LNCAP (cell line): ENCODE measurements around the gene RAB7B.

ENCODE experiments used
- CTCF ChIP-seq: fragments of 450-650 bp; IDR thresholded peaks from 2 replicates; pipeline ENCODE4 v1.5.1; 2017; ENCODE audit warnings: mild to moderate bottlenecking

The RAB7B gene

GRCh38 chr1:206006946-206007345 lies 3.8 kb upstream of the RAB7B start:
- TF ChIP-seq CTCF = no peak

- no peak for TF ChIP-seq CTCF
These were observed 2.6 kb upstream of the RAB7B start for GRCh38 chr1:206005778-206006180.

- no peak for TF ChIP-seq CTCF
These were observed 2.0 kb upstream of the RAB7B start for GRCh38 chr1:206005234-206005633.

- no peak for TF ChIP-seq CTCF
These were observed 1.6 kb upstream of the RAB7B start for GRCh38 chr1:206004826-206005225.

GRCh38 chr1:206003854-206004800 lies 932 bp upstream of the RAB7B start:
- no peak for TF ChIP-seq CTCF

GRCh38 chr1:206002160-206002559 lies 1.0 kb downstream of the RAB7B start:
- no peak for TF ChIP-seq CTCF

- TF ChIP-seq CTCF = no peak
These were observed 1.7 kb downstream of the RAB7B start for GRCh38 chr1:206001476-206001888.
